GM12801 (cell line): ENCODE measurements around the gene GPT2.
A peak's percentile ranks its signal among the peaks of the same experiment; 100 is the strongest.

Experiments
- CTCF ChIP-seq: IDR thresholded peaks from one replicate; pipeline ENCODE4 v1.5.1; 2011; ENCODE audit warnings: control low read depth; ENCODE audit not compliant: insufficient read length; ENCODE audit errors: extremely low read depth

Gene GPT2

GRCh38 chr16:46924402-46924801 is 40.2 kb downstream of the GPT2 start:
- no peak for TF ChIP-seq CTCF

GRCh38 chr16:46926470-46927225 is 42.5 kb downstream of the GPT2 start:
- no peak for TF ChIP-seq CTCF

GRCh38 chr16:46927273-46927672 is 43.1 kb downstream of the GPT2 start:
- TF ChIP-seq CTCF = no peak

- TF ChIP-seq CTCF = no peak
Observed at GRCh38 chr16:46928811-46929210, 44.6 kb downstream of the GPT2 start.

GRCh38 chr16:46929378-46930332 is 45.5 kb downstream of the GPT2 start:
- TF ChIP-seq CTCF = peak; percentile 63

- TF ChIP-seq CTCF = no peak
Observed at GRCh38 chr16:46930861-46931260, 46.7 kb downstream of the GPT2 start.

GRCh38 chr16:46932802-46933201 is 48.6 kb downstream of the GPT2 start:
- TF ChIP-seq CTCF = no peak
